ENCODE data around the gene LHX2.

DNA sequence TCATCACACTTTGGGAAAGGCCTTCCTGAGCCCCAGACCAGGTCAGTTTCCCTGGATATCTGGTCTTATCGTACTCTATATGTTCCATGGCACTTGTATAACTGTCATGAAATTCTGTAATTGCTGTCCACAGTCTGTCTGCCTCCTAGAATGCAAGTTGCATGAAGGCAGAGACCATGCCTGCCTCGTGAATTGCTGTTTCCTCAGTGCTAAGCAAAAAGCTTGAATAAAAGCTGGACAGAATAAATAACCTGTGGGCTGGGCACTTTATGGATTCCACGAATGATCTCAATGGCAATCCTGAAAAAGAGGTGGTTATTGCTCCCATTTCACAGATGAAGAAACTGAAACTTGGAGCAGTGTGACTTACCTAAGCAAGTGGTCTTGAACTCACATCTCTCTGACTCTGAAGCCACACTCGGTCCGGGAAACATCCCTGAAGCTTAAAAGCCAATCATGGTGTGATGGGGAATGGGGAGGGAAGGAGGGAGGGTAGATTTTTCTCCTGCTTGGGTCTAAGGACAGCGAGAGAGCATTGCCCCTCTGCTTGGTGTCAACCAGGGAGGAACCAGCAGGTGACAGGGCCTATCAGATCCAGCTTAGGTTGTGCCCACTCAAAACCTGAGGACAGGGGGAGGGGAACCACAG is 13.2 kb upstream of the LHX2 start:
- no peak for TF ChIP-seq CTCF (IDR thresholded peaks at IDR 0.05; ENCODE audit: low read length)
- no peak for TF ChIP-seq EZH2 (optimal IDR thresholded peaks at IDR 0.05; ENCODE audit: low read depth, low read length)
